HG03095 (cell line): Measurements from ENCODE around the gene RNLS.

Source experiments
- ATAC-seq: cut with Tn5 transposase; IDR thresholded peaks from one replicate; pipeline ENCODE4 v1.9.1; 2021; ENCODE audit warnings: moderate library complexity; ENCODE audit not compliant: unreplicated experiment

The RNLS gene

DNA sequence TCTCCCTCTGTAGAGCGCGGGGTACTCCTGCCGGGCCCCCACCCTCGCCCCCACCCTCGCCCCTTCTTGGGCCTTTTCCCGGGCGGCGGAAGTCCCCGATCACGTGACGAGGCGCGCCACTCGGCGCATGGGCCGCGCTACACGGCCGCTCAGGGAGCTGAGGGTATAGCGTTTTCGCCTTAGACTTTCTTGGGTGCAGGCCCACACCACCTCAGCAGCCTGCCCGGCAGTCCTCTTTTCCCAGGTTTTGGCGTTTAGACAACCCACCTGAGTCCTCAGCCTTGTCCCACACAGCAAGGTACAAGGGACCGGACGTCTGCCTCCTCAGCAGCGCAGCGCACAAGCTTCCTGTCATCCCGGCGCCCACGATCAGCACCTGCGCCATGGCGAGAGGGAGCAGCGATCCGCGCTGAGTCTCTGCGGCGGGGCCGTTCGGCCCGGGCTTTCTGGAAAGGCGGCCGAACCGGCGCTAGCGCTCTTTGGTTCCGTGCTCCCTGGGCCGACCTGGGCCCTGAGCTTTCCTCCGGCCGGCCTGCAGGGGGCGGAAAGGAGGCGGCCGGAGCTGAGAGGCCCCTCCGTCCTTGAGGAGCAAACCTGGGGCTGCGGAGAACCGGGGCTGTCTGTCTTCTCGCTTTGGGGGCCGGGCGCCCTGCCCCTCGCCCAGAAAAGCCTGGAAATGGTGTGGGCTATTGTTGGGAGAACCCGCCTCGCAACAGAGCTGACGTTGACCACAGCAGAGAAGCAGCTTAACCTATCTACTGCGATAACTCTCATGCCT is at the start of gene RNLS:
Gene RNLS, minus strand, starts transcription at position 513 of the 778 bp plus-strand sequence.
- peak; percentile 70 for ATAC-seq

DNA sequence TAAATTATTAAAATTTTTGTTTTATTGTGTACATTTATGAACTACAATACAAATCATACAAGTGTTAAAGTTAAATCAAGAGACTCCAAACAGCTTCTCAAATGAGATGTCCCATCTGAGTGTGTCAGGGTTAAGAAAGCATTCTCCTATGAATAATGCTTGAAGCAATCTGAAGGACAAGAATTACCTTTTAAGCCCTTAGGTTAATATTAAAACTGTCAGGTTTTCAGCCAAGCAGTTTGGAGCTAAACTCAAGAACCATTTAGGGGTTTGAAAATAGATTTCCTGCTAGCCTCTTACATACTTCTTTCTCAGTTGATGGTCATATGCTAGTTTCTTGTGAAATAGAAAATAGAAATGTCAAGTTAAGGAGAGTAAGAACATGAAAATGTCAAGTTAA is 41.7 kb upstream of the RNLS start:
- ATAC-seq: no peak

DNA sequence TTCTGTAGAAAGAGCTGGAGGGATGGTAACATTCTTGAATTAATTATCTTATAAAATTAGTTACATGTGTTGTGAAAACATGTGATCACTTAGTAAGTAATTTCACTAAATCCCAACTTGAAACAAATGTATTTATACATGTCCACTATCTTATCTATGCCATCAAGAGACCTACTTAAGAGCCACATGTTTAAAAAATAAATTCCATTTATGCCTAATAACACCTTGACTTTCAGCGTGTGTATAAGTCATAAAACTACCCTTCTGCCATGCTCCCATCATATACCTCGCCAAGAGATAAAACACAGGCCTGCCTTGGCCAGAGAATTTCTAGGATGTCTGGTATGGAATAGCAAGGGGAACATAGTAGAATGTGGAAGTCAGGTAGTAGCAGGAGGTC is 40.7 kb upstream of the RNLS start:
- no peak for ATAC-seq

DNA sequence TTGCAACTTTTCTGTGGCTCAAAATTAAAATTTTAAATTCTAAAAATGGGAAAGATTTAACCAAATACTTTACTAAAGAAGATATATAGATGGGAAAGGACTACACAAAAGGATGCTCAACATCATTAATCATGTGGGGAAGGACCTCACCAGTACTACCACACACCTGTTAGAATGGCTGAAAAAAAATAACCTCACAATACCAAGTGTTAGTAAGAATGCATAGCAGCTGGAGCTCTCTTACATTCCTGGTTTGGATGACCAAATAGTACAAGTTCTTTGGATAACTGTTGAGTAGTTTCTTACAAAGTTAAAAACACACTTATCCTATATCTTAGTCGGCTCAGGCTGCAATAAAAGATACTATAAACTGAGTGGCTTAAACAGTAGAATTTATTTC is 37.3 kb upstream of the RNLS start:
- no peak for ATAC-seq

- no peak for ATAC-seq
Observed at GRCh38 chr10:88618496-88618895, 35.4 kb upstream of the RNLS start.

GRCh38 chr10:88617772-88618300 is 34.7 kb upstream of the RNLS start:
- ATAC-seq: no peak

GRCh38 chr10:88616250-88616977 is 33.3 kb upstream of the RNLS start:
- no peak for ATAC-seq

DNA sequence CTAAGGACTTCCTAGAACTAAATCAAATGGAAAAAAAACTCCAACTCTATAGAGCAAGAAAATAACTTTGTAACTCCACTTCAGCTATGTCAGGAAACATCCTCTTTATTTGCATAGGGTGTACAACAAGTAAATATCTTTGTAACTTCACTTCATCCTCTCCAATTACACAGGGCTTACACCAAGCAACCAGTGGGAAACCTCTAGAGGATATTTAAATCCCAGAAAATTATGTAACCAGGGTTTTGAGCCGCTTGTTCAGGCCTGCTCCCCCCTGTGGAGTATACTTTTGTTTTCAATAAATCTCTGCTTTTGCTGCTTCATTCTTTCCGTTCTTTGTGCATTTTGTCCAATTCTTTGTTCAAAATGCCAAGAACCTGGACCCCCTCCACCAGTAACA is 25.7 kb upstream of the RNLS start:
- ATAC-seq: no peak

DNA sequence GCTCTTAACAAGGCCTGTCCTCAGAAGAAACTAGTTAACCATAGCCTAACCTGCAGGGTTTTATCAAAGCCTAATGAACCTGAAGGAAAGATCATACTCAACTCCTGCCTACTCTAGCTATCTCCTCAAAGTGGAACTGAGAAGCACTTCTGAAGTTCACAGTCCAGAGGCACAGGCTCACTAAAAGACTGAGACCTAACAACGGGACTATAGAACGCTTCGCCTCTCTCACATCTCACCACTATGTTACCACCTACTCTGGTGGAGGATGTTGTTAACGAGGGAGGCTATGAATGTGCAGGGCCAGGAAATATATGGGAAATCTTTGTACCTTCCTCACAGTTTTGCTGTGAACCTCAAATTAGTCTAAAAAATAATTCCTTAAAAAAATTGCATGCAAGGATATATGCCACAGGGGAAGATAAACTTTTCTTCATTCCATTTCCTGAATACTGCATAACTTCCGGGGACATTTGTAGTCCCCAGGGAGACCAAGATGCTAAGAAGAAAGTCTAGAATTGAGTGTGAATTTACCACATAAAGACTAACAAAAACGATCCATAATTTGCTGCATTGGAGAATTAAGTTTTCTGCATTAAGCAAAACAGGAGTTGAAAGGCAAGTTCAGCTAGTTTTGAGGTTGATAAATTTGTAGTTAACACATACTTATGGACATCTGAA is 25.1 kb upstream of the RNLS start:
- ATAC-seq: peak; percentile 79

DNA sequence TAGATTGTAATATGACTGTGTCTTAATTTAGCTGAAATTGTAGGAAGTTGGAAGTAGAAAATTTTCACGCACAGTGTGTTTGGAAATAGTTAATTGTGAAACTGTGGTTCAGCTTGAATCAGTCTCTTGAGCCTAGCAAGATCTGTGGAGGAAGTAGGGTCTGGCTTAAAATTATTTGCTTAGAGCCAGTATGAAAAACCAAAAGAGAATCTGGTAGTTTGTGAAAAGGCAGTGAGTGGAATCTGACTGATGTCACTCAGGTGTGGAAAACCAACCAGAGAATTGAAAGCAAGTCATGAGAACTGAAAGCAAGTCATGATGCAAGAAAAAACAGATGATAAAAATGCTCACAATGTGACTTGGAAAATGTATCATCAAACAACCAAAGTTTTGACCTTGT is 14.9 kb upstream of the RNLS start:
- peak; percentile 93 for ATAC-seq

DNA sequence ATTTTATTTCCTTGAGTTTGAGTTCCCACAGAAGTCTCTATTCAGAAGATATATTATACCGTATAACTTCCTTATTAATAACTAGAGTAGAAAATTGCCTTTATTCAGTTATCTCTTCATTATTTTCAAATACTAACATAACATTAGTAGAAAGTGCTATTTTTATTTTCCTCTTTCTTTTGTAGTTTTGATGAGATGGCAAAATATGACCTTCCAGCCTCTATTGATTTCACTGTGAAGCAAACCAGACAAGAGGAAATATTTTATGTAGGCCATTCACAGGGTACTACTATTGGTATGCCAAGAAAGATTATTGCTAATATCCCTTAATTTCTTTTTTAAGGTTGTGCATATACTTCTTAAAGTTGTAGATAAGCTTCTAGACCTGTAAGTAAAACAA is 11.4 kb upstream of the RNLS start:
- no peak for ATAC-seq

- no peak for ATAC-seq
Observed at GRCh38 chr10:88592906-88593305, 9.8 kb upstream of the RNLS start.

GRCh38 chr10:88592381-88592780 is 9.3 kb upstream of the RNLS start:
- ATAC-seq: no peak

GRCh38 chr10:88586462-88586861 is 3.3 kb upstream of the RNLS start, which contains the start of gene LIPJ:
Gene LIPJ (plus strand): TSS chr10:88586762. CDS start chr10:88590688, 3,926 bp downstream.
- ATAC-seq: no peak

GRCh38 chr10:88583584-88583957 is 453 bp upstream of the RNLS start:
- no peak for ATAC-seq

GRCh38 chr10:88582411-88582805 is 710 bp downstream of the RNLS start:
- no peak for ATAC-seq

DNA sequence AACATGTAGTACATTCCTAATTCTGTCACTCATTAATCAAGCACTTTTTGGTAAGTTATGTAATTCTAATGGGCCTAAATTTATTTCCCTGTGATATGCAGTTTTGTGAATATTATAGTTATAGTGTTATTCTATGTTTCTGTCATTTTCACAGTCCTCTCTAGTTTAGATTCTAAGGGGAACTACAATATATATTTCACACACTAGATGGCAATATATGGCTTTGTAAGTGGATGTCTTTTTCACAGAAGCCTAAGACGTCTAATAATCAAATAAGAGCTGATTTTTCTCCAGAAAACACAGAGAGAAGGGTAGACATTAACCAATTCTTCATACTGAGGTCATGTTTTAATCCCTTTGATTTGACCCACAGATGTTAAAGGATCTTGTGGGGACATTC is 18.0 kb downstream of the RNLS start:
- no peak for ATAC-seq

DNA sequence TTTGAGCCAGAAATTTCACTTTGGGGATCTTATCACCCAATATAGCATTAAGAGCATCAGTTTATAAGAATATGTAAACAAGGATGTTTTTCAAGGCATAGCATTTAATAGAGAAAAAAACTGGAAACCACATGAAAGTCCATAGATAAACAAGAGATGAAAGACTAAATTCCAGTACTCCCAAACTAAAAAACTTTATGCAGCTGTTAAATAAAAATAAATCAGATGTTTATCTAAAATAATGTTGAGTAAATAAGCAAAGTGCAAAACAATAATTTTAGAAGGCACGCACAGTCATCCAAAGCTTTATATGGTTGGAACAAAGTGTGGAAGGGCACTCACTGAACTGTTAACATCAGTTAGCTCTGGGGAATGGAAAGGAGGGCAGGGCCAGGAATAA is 21.0 kb downstream of the RNLS start:
- no peak for ATAC-seq

GRCh38 chr10:88557658-88558057 is 25.5 kb downstream of the RNLS start:
- ATAC-seq: no peak

GRCh38 chr10:88557256-88557655 is 25.9 kb downstream of the RNLS start:
- ATAC-seq: no peak

DNA sequence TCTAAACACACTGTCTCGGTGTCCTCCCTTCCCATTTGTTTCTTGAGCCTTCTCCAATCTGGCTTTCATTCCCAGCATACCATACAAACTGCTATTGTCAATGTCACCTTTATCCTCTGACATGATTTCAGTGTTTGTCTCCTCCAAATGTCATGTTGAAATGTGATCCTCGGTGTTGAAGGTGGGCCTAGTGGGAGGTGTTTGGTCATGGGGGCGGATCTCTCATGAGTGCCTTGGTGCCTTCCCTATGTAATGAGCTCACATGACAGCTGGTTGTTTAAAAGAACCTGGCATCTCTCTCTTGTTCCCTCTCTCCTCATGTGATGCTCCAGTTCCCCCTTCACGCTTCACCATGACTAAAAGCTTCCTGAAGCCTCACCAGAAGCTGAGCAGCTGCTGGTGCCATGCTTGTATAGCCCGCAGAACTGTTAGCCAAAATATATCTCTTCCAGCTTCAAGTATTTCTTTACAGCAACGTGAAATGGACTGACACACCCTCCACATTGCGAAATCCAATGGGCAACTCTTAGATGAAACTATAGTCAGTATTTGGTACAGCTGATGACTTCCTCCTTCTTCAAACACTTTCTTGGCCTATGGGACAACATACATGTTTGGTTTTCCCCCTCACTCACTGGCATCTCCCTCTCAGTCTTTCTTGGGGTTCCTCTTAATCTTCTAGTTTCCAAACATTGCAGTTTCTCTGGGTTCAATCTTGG is 27.8 kb downstream of the RNLS start:
- ATAC-seq: no peak
